Thyroid gland (tissue), 4 donors: ENCODE data around the gene LRRC2. TPM values are rescaled to one million over a fixed set of nuclear protein-coding genes. Genes with fewer than 3 reads are reported as not detected.
"Not testable (repeated sequence)": the region's sequence is repeated elsewhere in the genome, so short reads cannot be mapped to it uniquely, and the experiment has no call there.

Source experiments
- DNase-seq, 2 donors: peaks; one replicate each; pipeline ENCODE4 v3.0.0-alpha.2; 2019
- H3K27ac ChIP-seq, 3 donors: fragments of 200-600 bp; sonication (generic); 1 replicate in 2 of 3; 2 replicates in 1 of 3; pipeline ENCODE4 v1.5.1; 2016 to 2019; ENCODE audit warnings: mild to moderate bottlenecking in 1 of 3, moderate library complexity in 1 of 3
- H3K27me3 ChIP-seq: fragments of 200-600 bp; sonication (generic); one replicate; pipeline ENCODE4 v1.5.1; 2019
- H3K36me3 ChIP-seq, 2 donors: fragments of 200-600 bp; sonication (generic); one replicate each; pipeline ENCODE4 v1.5.1; 2016 to 2019
- H3K4me1 ChIP-seq, 2 donors: fragments of 200-600 bp; sonication (generic); one replicate each; pipeline ENCODE4 v1.5.1; 2017 to 2019
- H3K4me3 ChIP-seq, 3 donors: fragments of 200-600 bp; sonication (generic); replicated peaks in 1 of 3; 1 replicate in 2 of 3; 2 replicates in 1 of 3; pipeline ENCODE4 v1.5.1; 2016; ENCODE audit warnings: mild to moderate bottlenecking in 1 of 3
- H3K9me3 ChIP-seq: fragments of 200-600 bp; sonication (generic); one replicate; pipeline ENCODE4 v1.5.1; 2017
- POLR2A ChIP-seq, 2 donors: fragments of 450-650 bp; IDR thresholded peaks; one replicate each; pipeline ENCODE4 v1.6.1; 2017; ENCODE audit warnings: antibody characterized with exemption in 2 of 2, mild to moderate bottlenecking in 2 of 2, moderate library complexity in 1 of 2
- WGBS, 2 donors: methylation state at CpG; one replicate each; pipeline ENCODE4 v1.1.5; 2017; 5-methylcytosine and 5-hydroxymethylcytosine counted together
- intact Hi-C: fragments of 100-400 bp; cut with DNase I; formaldehyde crosslinking; loops from one replicate; pipeline ENCODE4 v1.15.1; 2023
- total RNA-seq, 4 donors: library from RNA; depleted of rRNA; stranded (reverse); fragments of >200 nt; gene quantifications; one replicate each; pipeline ENCODE4 v1.2.3, GENCODE V29; 2016
- TF ChIP-seq, protein P1 (sequence below), 6 experiments: fragments of 200-600 bp in 3 of 6; fragments of 450-650 bp in 3 of 6; sonication (generic) in 3 of 6; IDR thresholded peaks; one replicate each; pipeline ENCODE4 v1.5.1; 2016 to 2019; ENCODE audit warnings: antibody characterized with exemption in 6 of 6, mild to moderate bottlenecking in 2 of 6, inconsistent platforms in 1 of 6, moderate library complexity in 1 of 6

LRRC2 gene
- total RNA-seq, 4 donors from 2014 or later, result 25.0 to 37.4 (median 31.0) TPM

DNA sequence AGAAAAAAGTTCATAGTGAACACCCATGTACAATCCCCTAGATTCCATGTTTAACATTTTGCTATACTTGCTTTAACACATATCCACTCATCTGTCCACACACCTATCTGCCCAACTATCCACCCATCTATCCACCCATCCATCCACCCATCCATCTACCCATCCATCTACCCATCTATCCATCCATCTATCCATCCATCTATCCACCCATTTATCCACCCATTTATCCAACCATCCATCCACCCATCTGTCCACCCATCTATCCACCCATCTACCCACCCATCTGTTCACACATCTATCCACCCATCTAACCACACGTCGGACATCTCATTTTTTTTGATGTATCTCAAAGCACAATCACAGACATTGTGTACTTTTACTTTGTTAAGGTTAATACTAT, 42.5 kb downstream of the LRRC2 start:
- no peak overlapping the region for H3K4me3 ChIP-seq
- H3K4me1 ChIP-seq, result no peaks in the 10 kb centered on the region
- TF ChIP-seq, protein P1, sequence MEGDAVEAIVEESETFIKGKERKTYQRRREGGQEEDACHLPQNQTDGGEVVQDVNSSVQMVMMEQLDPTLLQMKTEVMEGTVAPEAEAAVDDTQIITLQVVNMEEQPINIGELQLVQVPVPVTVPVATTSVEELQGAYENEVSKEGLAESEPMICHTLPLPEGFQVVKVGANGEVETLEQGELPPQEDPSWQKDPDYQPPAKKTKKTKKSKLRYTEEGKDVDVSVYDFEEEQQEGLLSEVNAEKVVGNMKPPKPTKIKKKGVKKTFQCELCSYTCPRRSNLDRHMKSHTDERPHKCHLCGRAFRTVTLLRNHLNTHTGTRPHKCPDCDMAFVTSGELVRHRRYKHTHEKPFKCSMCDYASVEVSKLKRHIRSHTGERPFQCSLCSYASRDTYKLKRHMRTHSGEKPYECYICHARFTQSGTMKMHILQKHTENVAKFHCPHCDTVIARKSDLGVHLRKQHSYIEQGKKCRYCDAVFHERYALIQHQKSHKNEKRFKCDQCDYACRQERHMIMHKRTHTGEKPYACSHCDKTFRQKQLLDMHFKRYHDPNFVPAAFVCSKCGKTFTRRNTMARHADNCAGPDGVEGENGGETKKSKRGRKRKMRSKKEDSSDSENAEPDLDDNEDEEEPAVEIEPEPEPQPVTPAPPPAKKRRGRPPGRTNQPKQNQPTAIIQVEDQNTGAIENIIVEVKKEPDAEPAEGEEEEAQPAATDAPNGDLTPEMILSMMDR (IDR thresholded peaks at IDR 0.05), result no peak
- no peak for TF ChIP-seq POLR2A (IDR thresholded peaks at IDR 0.05)
- H3K27me3 ChIP-seq, result no peaks in the 10 kb centered on the region
- DNase-seq, result no peak
- WGBS, 2 donors, result 95 to 97% methylated on average over 2 of the region's 2 CpGs
- H3K36me3 ChIP-seq, result peaks cover 5 to 20% of the 10 kb centered on the region in 2 donors
- intact Hi-C loops, result no loop called here
- H3K27ac ChIP-seq, result no peak overlapping the region
- H3K9me3 ChIP-seq, result no peaks in the 10 kb centered on the region

DNA sequence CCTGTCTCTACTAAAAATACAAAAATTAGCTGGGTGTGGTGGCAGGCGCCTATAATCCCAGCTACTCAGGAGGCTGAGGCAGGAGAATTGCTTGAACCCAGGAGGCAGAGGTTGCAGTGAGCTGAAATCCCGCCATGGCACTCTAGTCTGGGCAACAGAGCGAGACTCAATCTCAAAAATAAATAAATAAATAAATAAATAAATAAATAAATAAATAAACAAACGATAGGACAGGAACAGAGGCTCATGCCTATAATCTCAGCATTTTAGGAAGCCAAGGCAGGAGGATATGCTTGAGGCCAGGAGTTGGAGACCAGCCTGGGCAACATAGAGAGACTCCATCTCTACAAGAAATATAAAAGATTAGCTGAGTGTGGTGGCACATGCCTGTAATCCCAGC, 43.9 kb downstream of the LRRC2 start:
- H3K9me3 ChIP-seq, H3K27ac ChIP-seq, intact Hi-C loops, H3K4me1 ChIP-seq, DNase-seq, H3K27me3 ChIP-seq, H3K4me3 ChIP-seq: not testable (repeated sequence)
- peaks cover 8 to 18% of the 10 kb centered on the region in 2 donors for H3K36me3 ChIP-seq
- 83 to 94% methylated on average over 4 of the region's 4 CpGs for WGBS, 2 donors

- 92% methylated on average over 9 of the region's 9 CpGs for WGBS, 2 donors
- intact Hi-C loops, result no loop called here
- DNase-seq, result no peak
- Histone ChIP-seq H3K4me1 (no peaks in the 10 kb centered on the region), H3K36me3 (peaks cover 3 to 7% of the 10 kb centered on the region in 2 donors), H3K27ac (no peak overlapping the region), H3K4me3 (no peak overlapping the region), H3K27me3 (no peaks in the 10 kb centered on the region), H3K9me3 (no peaks in the 10 kb centered on the region)
- no peak for TF ChIP-seq POLR2A (IDR thresholded peaks at IDR 0.05)
- TF ChIP-seq, protein P1 (IDR thresholded peaks at IDR 0.05), result no peak
Observed at GRCh38 chr3:46521096-46521495, 45.0 kb downstream of the LRRC2 start.

DNA sequence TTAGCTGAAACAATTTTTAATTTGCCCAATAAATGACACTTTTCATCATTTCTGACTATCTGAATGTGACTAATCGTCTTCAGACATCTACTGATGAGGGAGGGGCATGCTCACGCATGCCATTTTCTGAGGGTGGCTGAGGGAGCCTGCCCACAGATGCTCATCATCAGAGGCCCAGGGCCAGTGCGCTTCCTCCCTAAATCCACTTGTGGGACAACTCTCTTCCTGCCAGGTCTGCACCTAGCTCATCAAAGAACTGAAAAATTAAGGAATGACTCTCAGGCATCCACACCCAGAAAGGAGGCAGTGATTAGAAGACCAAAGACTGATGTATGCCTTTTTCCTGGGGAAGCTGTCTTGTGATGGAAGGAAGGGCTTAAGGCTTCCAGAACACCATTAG, 45.6 kb downstream of the LRRC2 start:
- Histone ChIP-seq H3K36me3 (peaks cover 3 to 7% of the 10 kb centered on the region in 2 donors), H3K27ac (no peak overlapping the region), H3K4me3 (no peak overlapping the region), H3K9me3 (no peaks in the 10 kb centered on the region), H3K4me1 (no peaks in the 10 kb centered on the region), H3K27me3 (no peaks in the 10 kb centered on the region)
- DNase-seq, result no peak
- no peak for TF ChIP-seq POLR2A (IDR thresholded peaks at IDR 0.05)
- TF ChIP-seq, protein P1 (IDR thresholded peaks at IDR 0.05), result no peak
- intact Hi-C loops, result no loop called here
- 91 to 94% methylated on average over 3 of the region's 3 CpGs for WGBS, 2 donors

GRCh38 chr3:46519952-46520351, 46.1 kb downstream of the LRRC2 start:
- WGBS, 2 donors, result 97 to 99% methylated on average over 2 of the region's 2 CpGs
- Histone ChIP-seq H3K9me3 (no peaks in the 10 kb centered on the region), H3K27me3 (no peaks in the 10 kb centered on the region), H3K36me3 (peaks cover 3 to 7% of the 10 kb centered on the region in 2 donors), H3K27ac (no peak overlapping the region), H3K4me3 (no peak overlapping the region), H3K4me1 (no peaks in the 10 kb centered on the region)
- TF ChIP-seq, protein P1 (IDR thresholded peaks at IDR 0.05), result no peak
- no peak for TF ChIP-seq POLR2A (IDR thresholded peaks at IDR 0.05)
- intact Hi-C loops, result no loop called here
- DNase-seq, result no peak

GRCh38 chr3:46517784-46518181, 48.3 kb downstream of the LRRC2 start:
- Histone ChIP-seq H3K4me3 (no peak overlapping the region), H3K27me3 (no peaks in the 10 kb centered on the region), H3K36me3 (peaks cover 3 to 7% of the 10 kb centered on the region in 2 donors), H3K27ac (no peak overlapping the region), H3K4me1 (no peaks in the 10 kb centered on the region), H3K9me3 (no peaks in the 10 kb centered on the region)
- intact Hi-C loops, result no loop called here
- WGBS, 2 donors, result 90 to 94% methylated on average over 1 to 2 of the region's 2 CpGs
- no peak for DNase-seq
- TF ChIP-seq, protein P1 (IDR thresholded peaks at IDR 0.05), result no peak
- no peak for TF ChIP-seq POLR2A (IDR thresholded peaks at IDR 0.05)
